Measurements from ENCODE around the gene LAIR1.

- no peak for TF ChIP-seq ZNF274 (IDR thresholded peaks at IDR 0.05; ENCODE audit: low read depth, low read length)
- TF ChIP-seq SUZ12 (IDR thresholded peaks at IDR 0.05; ENCODE audit: extremely low read depth, insufficient read depth, insufficient read length) = no peak
These were observed 40.7 kb downstream of the LAIR1 start for GRCh38 chr19:54324071-54324470.

All from NT2/D1 (cell line).